GM12891 (cell line): ENCODE results near the gene OSBP2.

Experiments
- POLR2A ChIP-seq: IDR thresholded peaks from 2 replicates; pipeline ENCODE4 v1.6.1; 2011; ENCODE audit warnings: low read depth, low read length, control low read depth
- POLR2AphosphoS5 ChIP-seq: IDR thresholded peaks from 2 replicates; pipeline ENCODE4 v1.6.1; 2011; ENCODE audit warnings: low read depth, low read length, control low read depth
- TAF1 ChIP-seq: IDR thresholded peaks from 2 replicates; pipeline ENCODE4 v1.6.1; 2011; ENCODE audit warnings: low read depth, low read length, control low read depth

- TF ChIP-seq POLR2AphosphoS5 (no peak), POLR2A (no peak), TAF1 (no peak)
Measured at GRCh38 chr22:30925667-30926066, 231.0 kb downstream of the OSBP2 start.
